C4-2B (cell line): ENCODE results near the gene FAM117A.
"Not testable (repeated sequence)": the region's sequence is repeated elsewhere in the genome, so short reads cannot be mapped to it uniquely, and the experiment has no call there.

Source experiments
- H3K27ac ChIP-seq: fragments of 450-650 bp; 2 replicates; pipeline ENCODE4 v1.5.1; 2017
- ZFX ChIP-seq: fragments of 450-650 bp; IDR thresholded peaks from 2 replicates; pipeline ENCODE4 v1.6.1; 2017
- TF ChIP-seq, protein P1 (sequence below): fragments of 450-650 bp; conservative IDR thresholded peaks from 2 replicates; pipeline ENCODE4 v1.5.1; 2017; ENCODE audit warnings: mild to moderate bottlenecking

The FAM117A gene

DNA sequence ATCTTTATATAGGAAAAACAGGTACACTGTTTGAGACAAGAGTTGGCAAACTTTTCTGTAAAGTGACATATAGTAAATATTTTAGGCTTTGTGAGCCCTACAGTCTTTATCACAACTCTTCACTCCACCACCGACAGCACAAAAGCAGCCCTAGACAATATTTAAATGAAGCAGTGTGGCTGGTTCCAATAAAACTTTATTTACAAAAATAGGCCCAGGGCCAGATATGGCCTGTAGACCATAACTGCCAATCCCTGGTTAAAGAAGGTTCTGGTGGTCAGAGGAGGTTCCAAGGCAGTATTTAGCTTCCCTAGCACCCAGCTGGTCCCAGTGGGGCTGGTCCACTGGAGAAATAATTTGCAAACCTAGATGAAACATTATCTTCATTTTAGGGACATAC lies 3.6 kb downstream of the FAM117A start:
- H3K27ac ChIP-seq = no peak overlapping the region
- TF ChIP-seq ZFX = no peak
- TF ChIP-seq, protein P1, sequence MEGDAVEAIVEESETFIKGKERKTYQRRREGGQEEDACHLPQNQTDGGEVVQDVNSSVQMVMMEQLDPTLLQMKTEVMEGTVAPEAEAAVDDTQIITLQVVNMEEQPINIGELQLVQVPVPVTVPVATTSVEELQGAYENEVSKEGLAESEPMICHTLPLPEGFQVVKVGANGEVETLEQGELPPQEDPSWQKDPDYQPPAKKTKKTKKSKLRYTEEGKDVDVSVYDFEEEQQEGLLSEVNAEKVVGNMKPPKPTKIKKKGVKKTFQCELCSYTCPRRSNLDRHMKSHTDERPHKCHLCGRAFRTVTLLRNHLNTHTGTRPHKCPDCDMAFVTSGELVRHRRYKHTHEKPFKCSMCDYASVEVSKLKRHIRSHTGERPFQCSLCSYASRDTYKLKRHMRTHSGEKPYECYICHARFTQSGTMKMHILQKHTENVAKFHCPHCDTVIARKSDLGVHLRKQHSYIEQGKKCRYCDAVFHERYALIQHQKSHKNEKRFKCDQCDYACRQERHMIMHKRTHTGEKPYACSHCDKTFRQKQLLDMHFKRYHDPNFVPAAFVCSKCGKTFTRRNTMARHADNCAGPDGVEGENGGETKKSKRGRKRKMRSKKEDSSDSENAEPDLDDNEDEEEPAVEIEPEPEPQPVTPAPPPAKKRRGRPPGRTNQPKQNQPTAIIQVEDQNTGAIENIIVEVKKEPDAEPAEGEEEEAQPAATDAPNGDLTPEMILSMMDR = no peak

DNA sequence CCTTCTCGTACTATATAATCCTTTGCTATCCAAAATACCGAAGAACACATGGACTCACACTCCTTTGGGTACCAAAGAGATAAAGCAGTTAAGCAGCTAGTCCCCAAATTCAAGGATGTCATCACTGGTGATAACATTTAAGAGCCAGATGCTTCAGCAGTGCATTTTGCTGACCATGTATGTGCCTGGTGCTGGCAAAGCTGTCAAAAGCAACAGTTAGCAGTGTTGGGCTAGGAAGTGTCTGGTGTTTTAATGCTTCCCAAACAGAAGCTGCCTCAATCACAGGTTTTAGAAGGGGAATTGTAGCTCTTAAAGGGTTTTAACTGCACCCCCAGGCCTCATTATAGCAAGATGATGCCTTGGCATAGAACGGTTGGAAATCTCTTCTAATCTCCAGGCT lies 4.7 kb downstream of the FAM117A start:
- no peak for TF ChIP-seq ZFX
- TF ChIP-seq, protein P1 = no peak

GRCh38 chr17:49758464-49759010 lies 5.4 kb downstream of the FAM117A start:
- not testable (repeated sequence) for H3K27ac ChIP-seq

More for the DNA sequence above, 4.7 kb downstream of the FAM117A start:
- H3K27ac ChIP-seq = no peak overlapping the region

DNA sequence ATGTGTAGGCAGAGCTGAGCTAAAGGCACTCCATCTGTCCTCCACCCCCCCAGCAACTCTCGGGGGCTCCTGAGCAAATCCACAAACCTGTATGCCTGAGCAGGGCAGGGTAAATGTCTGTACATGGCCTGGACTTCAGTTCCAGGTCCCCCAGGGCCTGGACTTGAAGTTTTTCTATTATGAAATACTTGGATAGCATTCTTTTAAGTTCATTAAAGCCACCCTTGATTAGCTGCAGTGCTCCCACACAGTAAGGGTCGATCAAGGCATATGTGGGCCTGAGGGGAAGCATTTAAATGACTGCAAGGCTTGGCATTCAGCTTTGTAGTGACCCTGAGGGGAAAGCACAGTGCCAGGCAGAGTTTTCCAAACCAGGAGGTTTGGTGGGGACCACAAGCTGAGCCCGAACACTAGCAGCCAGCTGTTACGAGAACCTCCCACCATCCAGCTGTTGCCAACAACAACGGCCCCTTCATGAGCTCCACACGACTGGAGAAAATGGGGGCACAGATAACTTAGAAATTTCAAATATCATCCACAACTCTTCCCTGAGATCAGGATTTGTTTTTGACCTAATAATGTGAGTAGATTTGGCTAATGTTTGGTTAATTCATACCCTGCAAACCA lies 6.7 kb downstream of the FAM117A start:
- TF ChIP-seq, protein P1 = no peak
- no peak for TF ChIP-seq ZFX

GRCh38 chr17:49756323-49757150 lies 7.4 kb downstream of the FAM117A start:
- no peak overlapping the region for H3K27ac ChIP-seq
- TF ChIP-seq, protein P1 = no peak
- TF ChIP-seq ZFX = no peak

More for the DNA sequence above, 6.7 kb downstream of the FAM117A start:
- H3K27ac ChIP-seq = no peak overlapping the region

- no peak overlapping the region for H3K27ac ChIP-seq
- TF ChIP-seq ZFX = no peak
- TF ChIP-seq, protein P1 = no peak
These were observed 8.2 kb downstream of the FAM117A start for GRCh38 chr17:49755663-49756283.

GRCh38 chr17:49753959-49754391 lies 10.0 kb downstream of the FAM117A start:
- TF ChIP-seq, protein P1 = no peak
- no peak for TF ChIP-seq ZFX
- no peak overlapping the region for H3K27ac ChIP-seq
